ENCODE data around the gene GET3. TPM values are rescaled to one million over a fixed set of nuclear protein-coding genes. Genes with fewer than 3 reads are reported as not detected.

GET3 gene
- total RNA-seq, 3 donors from 2014 or later, result 50.8 to 64.6 (median 62.6) TPM

- no peak for DNase-seq (ENCODE audit: low spot score in 2 of 2)
- H3K27me3 ChIP-seq, result no peaks in the 10 kb centered on the region
- H3K27ac ChIP-seq, result no peak overlapping the region
- intact Hi-C loops (cut with DNase I; ENCODE audit: low total_unique reads), result loop anchor here (5.0 to 10.0 kb wide), 2 partner anchors 40 to 78 kb away; partner anchors contain the start of gene RNASEH2A
- H3K9me3 ChIP-seq, result no peaks in the 10 kb centered on the region
- H3K4me1 ChIP-seq, result no peaks in the 10 kb centered on the region
- no peak overlapping the region for H3K4me3 ChIP-seq
- H3K36me3 ChIP-seq, result no peaks in the 10 kb centered on the region
- TF ChIP-seq POLR2AphosphoS5 (IDR thresholded peaks at IDR 0.05) (no peak), POLR2A (IDR thresholded peaks at IDR 0.05) (no peak), CTCF (IDR thresholded peaks at IDR 0.05) (no peak)
These were observed 29.9 kb downstream of the GET3 start for GRCh38 chr19:12767150-12767549.

GRCh38 chr19:12767666-12768065 lies 30.4 kb downstream of the GET3 start:
- Histone ChIP-seq H3K9me3 (no peaks in the 10 kb centered on the region), H3K36me3 (no peaks in the 10 kb centered on the region), H3K27ac (no peak overlapping the region), H3K27me3 (no peaks in the 10 kb centered on the region), H3K4me1 (no peaks in the 10 kb centered on the region), H3K4me3 (no peak overlapping the region)
- TF ChIP-seq POLR2AphosphoS5 (IDR thresholded peaks at IDR 0.05) (no peak), POLR2A (IDR thresholded peaks at IDR 0.05) (no peak), CTCF (IDR thresholded peaks at IDR 0.05) (no peak)
- intact Hi-C loops (cut with DNase I; ENCODE audit: low total_unique reads), result loop anchor here (5.0 to 10.0 kb wide), 2 partner anchors 40 to 77 kb away; partner anchors contain the start of gene RNASEH2A
- DNase-seq (ENCODE audit: low spot score in 2 of 2), result no peak

- H3K27me3 ChIP-seq, result no peaks in the 10 kb centered on the region
- DNase-seq (ENCODE audit: low spot score in 2 of 2), result no peak
- no peaks in the 10 kb centered on the region for H3K36me3 ChIP-seq
- intact Hi-C loops (cut with DNase I; ENCODE audit: low total_unique reads), result loop anchor here (5.0 to 10.0 kb wide), 2 partner anchors 38 to 75 kb away; partner anchors contain the start of gene RNASEH2A
- H3K27ac ChIP-seq, result no peak overlapping the region
- no peaks in the 10 kb centered on the region for H3K9me3 ChIP-seq
- no peaks in the 10 kb centered on the region for H3K4me1 ChIP-seq
- no peak for TF ChIP-seq POLR2AphosphoS5 (IDR thresholded peaks at IDR 0.05)
- H3K4me3 ChIP-seq, result no peak overlapping the region
These were observed 32.4 kb downstream of the GET3 start for GRCh38 chr19:12769689-12770088.

- intact Hi-C loops (cut with DNase I; ENCODE audit: low total_unique reads), result no loop called here
- Histone ChIP-seq H3K36me3 (no peaks in the 10 kb centered on the region), H3K27ac (no peak overlapping the region), H3K4me1 (no peaks in the 10 kb centered on the region), H3K4me3 (no peak overlapping the region), H3K27me3 (no peaks in the 10 kb centered on the region), H3K9me3 (no peaks in the 10 kb centered on the region)
- TF ChIP-seq CTCF (IDR thresholded peaks at IDR 0.05) (no peak), POLR2AphosphoS5 (IDR thresholded peaks at IDR 0.05) (no peak), POLR2A (IDR thresholded peaks at IDR 0.05) (no peak)
- DNase-seq (ENCODE audit: low spot score in 2 of 2), result no peak
These were observed 33.6 kb downstream of the GET3 start for GRCh38 chr19:12770922-12771321.

GRCh38 chr19:12772323-12772722 lies 35.0 kb downstream of the GET3 start:
- intact Hi-C loops (cut with DNase I; ENCODE audit: low total_unique reads), result no loop called here
- DNase-seq (ENCODE audit: low spot score in 2 of 2), result no peak
- Histone ChIP-seq H3K4me1 (no peaks in the 10 kb centered on the region), H3K4me3 (no peak overlapping the region), H3K9me3 (no peaks in the 10 kb centered on the region), H3K36me3 (no peaks in the 10 kb centered on the region), H3K27me3 (no peaks in the 10 kb centered on the region), H3K27ac (no peak overlapping the region)
- TF ChIP-seq CTCF (IDR thresholded peaks at IDR 0.05), result no peak
- TF ChIP-seq POLR2AphosphoS5 (IDR thresholded peaks at IDR 0.05), result no peak
- no peak for TF ChIP-seq POLR2A (IDR thresholded peaks at IDR 0.05)

- no peak for DNase-seq (ENCODE audit: low spot score in 2 of 2)
- Histone ChIP-seq H3K27ac (no peak overlapping the region), H3K9me3 (no peaks in the 10 kb centered on the region), H3K36me3 (no peaks in the 10 kb centered on the region), H3K4me1 (no peaks in the 10 kb centered on the region), H3K4me3 (no peak overlapping the region), H3K27me3 (no peaks in the 10 kb centered on the region)
- intact Hi-C loops (cut with DNase I; ENCODE audit: low total_unique reads), result no loop called here
- TF ChIP-seq POLR2A (IDR thresholded peaks at IDR 0.05) (no peak), POLR2AphosphoS5 (IDR thresholded peaks at IDR 0.05) (no peak), CTCF (IDR thresholded peaks at IDR 0.05) (no peak)
These were observed 36.3 kb downstream of the GET3 start for GRCh38 chr19:12773571-12773970.
